Endothelial cell of umbilical vein (primary cell): ENCODE data around the gene MLC1. TPM values are rescaled to one million over a fixed set of nuclear protein-coding genes. Genes with fewer than 3 reads are reported as not detected.

Experiments
- BruUV-seq: library from RNA; stranded (reverse); fragments of 400-500 nt; replicated peaks from 2 replicates; lab custom pipeline; 2021; lab: Mats Ljungman, UMichigan
- CTCF ChIA-PET: fragments of 300-600, 350-600 bp; sonication (Branson Sonifier 250); formaldehyde crosslinking; loops from one replicate; lab custom pipeline; 2021; ENCODE audit warnings: antibody characterized with exemption, inconsistent platforms; lab: Charles Lee
- POLR2A ChIA-PET: fragments of 300-600, 350-600 bp; sonication (Branson Sonifier 250); formaldehyde crosslinking; loops from one replicate; lab custom pipeline; 2021; ENCODE audit warnings: antibody characterized with exemption, inconsistent platforms; lab: Charles Lee
- DNase-seq: peaks from one replicate; pipeline ENCODE4 v3.0.0-alpha.2; 2011; ENCODE audit warnings: low read depth, low spot score
- FAIRE-seq: peaks from 2 replicates; lab custom pipeline; 2011; peaks lifted over from hg19 to GRCh38; lab: Jason Lieb, UNC
- H2AFZ ChIP-seq: 2 replicates; pipeline ENCODE4 v1.6.0; 2012; ENCODE audit warnings: low read depth, low read length, control low read depth, inconsistent platforms
- H3K27ac ChIP-seq: 2 replicates; pipeline ENCODE4 v1.5.1; 2011; ENCODE audit warnings: low read depth, mild to moderate bottlenecking, control low read depth, low read length, moderate library complexity; ENCODE audit not compliant: insufficient read depth
- H3K27me3 ChIP-seq, 2 experiments: 2 replicates each; pipeline versions ENCODE4 v1.6.0 to v1.6.1; 2011; ENCODE audit warnings: low read length in 2 of 2, mixed read lengths in 1 of 2; ENCODE audit not compliant: control insufficient read depth in 2 of 2, insufficient read depth in 2 of 2
- H3K36me3 ChIP-seq, 2 experiments: 2 replicates in 1 of 2; 3 replicates in 1 of 2; pipeline ENCODE4 v1.5.1; 2011; ENCODE audit warnings: low read length in 2 of 2, mild to moderate bottlenecking in 1 of 2, moderate library complexity in 1 of 2; ENCODE audit not compliant: control insufficient read depth in 2 of 2, insufficient read depth in 2 of 2; ENCODE audit errors: extremely low read depth in 1 of 2
- H3K4me1 ChIP-seq: 3 replicates; pipeline ENCODE4 v1.5.1; 2011; ENCODE audit warnings: mild to moderate bottlenecking, low read length; ENCODE audit not compliant: control insufficient read depth, insufficient read depth; ENCODE audit errors: extremely low read depth
- H3K4me2 ChIP-seq: 2 replicates; pipeline ENCODE4 v1.6.1; 2011; ENCODE audit warnings: low read length, control low read depth, mixed read lengths; ENCODE audit not compliant: insufficient read depth
- H3K4me3 ChIP-seq, 3 experiments: fragments of 200-600 bp in 1 of 3; sonication (generic), shearing (Covaris generic) in 1 of 3; replicated peaks in 1 of 3; 2 replicates each; pipeline ENCODE4 v1.5.1; 2011 to 2016; ENCODE audit warnings: control low read depth in 3 of 3, low read length in 3 of 3, mild to moderate bottlenecking in 2 of 3, inconsistent platforms in 1 of 3, low read depth in 1 of 3, moderate library complexity in 1 of 3; ENCODE audit not compliant: insufficient read depth in 1 of 3
- H3K79me2 ChIP-seq: 2 replicates; pipeline ENCODE4 v1.6.0; 2012; ENCODE audit warnings: low read length, inconsistent platforms; ENCODE audit not compliant: control insufficient read depth, insufficient read depth
- H3K9ac ChIP-seq: replicated peaks from 2 replicates; pipeline ENCODE3; 2011; ENCODE audit warnings: low read length, control low read depth; ENCODE audit not compliant: insufficient read depth; ENCODE audit errors: extremely low read depth
- H3K9me1 ChIP-seq: replicated peaks from 3 replicates; pipeline ENCODE4 v1.6.0; 2011; ENCODE audit warnings: mild to moderate bottlenecking, low read length; ENCODE audit not compliant: control insufficient read depth, insufficient read depth; ENCODE audit errors: extremely low read depth
- H3K9me3 ChIP-seq: replicated peaks from 2 replicates; pipeline ENCODE4 v1.5.1; 2012; ENCODE audit warnings: low read length, inconsistent platforms; ENCODE audit not compliant: control insufficient read depth, insufficient read depth
- H4K20me1 ChIP-seq: replicated peaks from 2 replicates; pipeline ENCODE3; 2011; ENCODE audit warnings: mild to moderate bottlenecking, low read length; ENCODE audit not compliant: control insufficient read depth, insufficient read depth; ENCODE audit errors: extremely low read depth
- EZH2 ChIP-seq: IDR thresholded peaks from 2 replicates; pipeline ENCODE4 v1.6.1; 2012; ENCODE audit warnings: borderline replicate concordance, low read depth, mild to moderate bottlenecking, moderate library complexity, low read length, inconsistent platforms; ENCODE audit not compliant: severe bottlenecking
- FOS ChIP-seq: IDR thresholded peaks from 2 replicates; pipeline ENCODE4 v1.6.1; 2011; ENCODE audit warnings: mild to moderate bottlenecking, low read length, moderate library complexity, borderline replicate concordance; ENCODE audit not compliant: insufficient read depth
- GATA2 ChIP-seq: IDR thresholded peaks from 2 replicates; pipeline ENCODE4 v1.7.0; 2011; ENCODE audit warnings: low read depth, mild to moderate bottlenecking, moderate library complexity, mixed read lengths, low read length; ENCODE audit not compliant: insufficient read length, insufficient read depth
- MYC ChIP-seq: IDR thresholded peaks from one replicate; pipeline ENCODE4 v1.6.1; 2011; ENCODE audit warnings: mild to moderate bottlenecking, low read depth, low read length
- POLR2AphosphoS5 ChIP-seq: IDR thresholded peaks from 2 replicates; pipeline ENCODE4 v1.6.1; 2012; ENCODE audit warnings: low read depth, mild to moderate bottlenecking, control low read depth, low read length, moderate library complexity; ENCODE audit not compliant: insufficient read depth
- dilution Hi-C: fragments of 300-500 bp; cut with MboI; formaldehyde crosslinking; loops from one replicate; pipeline ENCODE4 v1.15.0; 2019; ENCODE audit warnings: low sequenced_read_pairs; ENCODE audit not compliant: extremely low pct_ligation_motif_present
- intact Hi-C: fragments of 100-400 bp; cut with micrococcal nuclease; formaldehyde crosslinking; loops from one replicate; pipeline ENCODE4 v1.10.0; 2022
- polyA plus RNA-seq, 4 experiments: library from polyadenylated mRNA; depleted of rRNA in 3 of 4; stranded (reverse) in 3 of 4; unstranded in 1 of 4; fragments of >200 nt; gene quantifications; 2 replicates each; pipeline versions ENCODE4 v1.2.1 to v1.2.3, GENCODE V29; 2011 to 2012; ENCODE audit warnings: missing spikeins in 1 of 4
- total RNA-seq: library from RNA; stranded (reverse); gene quantifications from 2 replicates; pipeline ENCODE4 v1.2.3, GENCODE V29; 2021
- TF ChIP-seq, protein P1 (sequence below), 2 donors: IDR thresholded peaks; 1 replicate in 1 of 2; 2 replicates in 1 of 2; pipeline ENCODE4 v1.5.1; 2011; ENCODE audit warnings: low read length in 2 of 2, mild to moderate bottlenecking in 2 of 2, moderate library complexity in 2 of 2, control low read depth in 1 of 2, inconsistent platforms in 1 of 2, low read depth in 1 of 2; ENCODE audit not compliant: insufficient read depth in 1 of 2; ENCODE audit errors: extremely low read depth in 1 of 2

The MLC1 gene
- total and polyA plus RNA-seq, 2 donors (not counting 3 experiments of a cell fraction or from before 2014, with no cell fraction given): not detected

GRCh38 chr22:50010676-50011446 lies 74.4 kb downstream of the MLC1 start:
- no peaks in the 10 kb centered on the region for H3K9me1 ChIP-seq
- no peak overlapping the region for H3K9ac ChIP-seq
- intact Hi-C loops: no loop called here
- H4K20me1 ChIP-seq: no peaks in the 10 kb centered on the region
- H2AFZ ChIP-seq: no peak overlapping the region
- ChIA-PET CTCF (interaction anchor here (1.2 kb wide), 1 partner anchor 19 kb away, joined by 4 read pairs; no protein-coding TSS in a partner anchor), POLR2A (no interaction called here)
- dilution Hi-C loops: no loop called here
- no peak for DNase-seq
- no peak overlapping the region for H3K4me2 ChIP-seq
- no peak for TF ChIP-seq FOS
- TF ChIP-seq, protein P1, sequence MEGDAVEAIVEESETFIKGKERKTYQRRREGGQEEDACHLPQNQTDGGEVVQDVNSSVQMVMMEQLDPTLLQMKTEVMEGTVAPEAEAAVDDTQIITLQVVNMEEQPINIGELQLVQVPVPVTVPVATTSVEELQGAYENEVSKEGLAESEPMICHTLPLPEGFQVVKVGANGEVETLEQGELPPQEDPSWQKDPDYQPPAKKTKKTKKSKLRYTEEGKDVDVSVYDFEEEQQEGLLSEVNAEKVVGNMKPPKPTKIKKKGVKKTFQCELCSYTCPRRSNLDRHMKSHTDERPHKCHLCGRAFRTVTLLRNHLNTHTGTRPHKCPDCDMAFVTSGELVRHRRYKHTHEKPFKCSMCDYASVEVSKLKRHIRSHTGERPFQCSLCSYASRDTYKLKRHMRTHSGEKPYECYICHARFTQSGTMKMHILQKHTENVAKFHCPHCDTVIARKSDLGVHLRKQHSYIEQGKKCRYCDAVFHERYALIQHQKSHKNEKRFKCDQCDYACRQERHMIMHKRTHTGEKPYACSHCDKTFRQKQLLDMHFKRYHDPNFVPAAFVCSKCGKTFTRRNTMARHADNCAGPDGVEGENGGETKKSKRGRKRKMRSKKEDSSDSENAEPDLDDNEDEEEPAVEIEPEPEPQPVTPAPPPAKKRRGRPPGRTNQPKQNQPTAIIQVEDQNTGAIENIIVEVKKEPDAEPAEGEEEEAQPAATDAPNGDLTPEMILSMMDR (IDR thresholded peaks at IDR 0.05; ENCODE audit: extremely low read depth in 1 of 2, insufficient read depth in 1 of 2, low read depth in 1 of 2, low read length in 2 of 2): no peak
- TF ChIP-seq POLR2AphosphoS5: no peak
- TF ChIP-seq EZH2: peak; percentile 36
- TF ChIP-seq MYC: no peak
- TF ChIP-seq GATA2: no peak
- H3K27me3 ChIP-seq: peaks cover 30 to 40% of the 10 kb centered on the region in 2 experiments
- H3K79me2 ChIP-seq: no peaks in the 10 kb centered on the region
- no peak overlapping the region for H3K27ac ChIP-seq
- BruUV-seq: no TSS peak
- no peak for FAIRE-seq
- no peaks in the 10 kb centered on the region for H3K4me1 ChIP-seq
- H3K36me3 ChIP-seq: no peaks in the 10 kb centered on the region
- no peaks in the 10 kb centered on the region for H3K9me3 ChIP-seq
- no peak overlapping the region for H3K4me3 ChIP-seq
